Ureter (tissue), 1 donor: Measurements from ENCODE around the gene GRIA3. TPM values are rescaled to one million over a fixed set of nuclear protein-coding genes. Genes with fewer than 3 reads are reported as not detected.

Source experiments
- DNase-seq: peaks from one replicate; pipeline ENCODE4 v3.0.0-alpha.2; 2020; ENCODE audit warnings: low spot score
- total RNA-seq: library from RNA; stranded (reverse); gene quantifications from one replicate; pipeline ENCODE4 v1.2.4, GENCODE V29; 2023
- donor health status: DM: yes; HTN: yes; CAD: no.

The GRIA3 gene
- 3.5 TPM for total RNA-seq

DNA sequence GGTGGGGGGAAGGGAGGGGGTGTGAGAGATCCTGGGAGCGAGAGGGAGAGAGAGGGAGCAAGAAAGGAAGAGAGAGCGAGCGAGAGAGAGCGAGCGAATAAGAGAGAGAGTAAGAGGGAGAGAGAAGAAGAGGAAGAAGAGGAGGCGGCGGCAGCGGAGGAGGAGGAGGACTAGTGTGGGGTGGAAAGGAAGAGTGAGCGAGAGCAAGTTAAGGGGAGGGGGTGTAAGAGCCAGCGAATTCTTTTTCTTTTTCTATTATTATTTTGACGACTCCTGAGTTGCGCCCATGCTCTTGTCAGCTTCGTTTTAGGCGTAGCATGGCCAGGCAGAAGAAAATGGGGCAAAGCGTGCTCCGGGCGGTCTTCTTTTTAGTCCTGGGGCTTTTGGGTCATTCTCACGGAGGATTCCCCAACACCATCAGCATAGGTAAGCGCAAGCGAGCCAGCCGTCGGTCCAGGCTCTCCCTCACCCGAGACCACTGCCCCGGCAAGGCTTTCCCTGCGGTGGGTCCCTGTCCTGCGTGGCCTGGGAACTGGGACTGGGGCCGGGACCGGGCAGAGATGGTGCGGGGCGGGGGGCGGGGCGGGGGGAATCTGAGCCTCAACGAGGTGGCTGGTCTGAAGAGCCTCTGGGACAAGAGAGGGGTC, at the start of gene GRIA3:
GRIA3 (plus strand) TSS at position 60 of the 647 bp plus-strand sequence; CDS start at position 318, 258 bp downstream.
- DNase-seq: no peak

DNA sequence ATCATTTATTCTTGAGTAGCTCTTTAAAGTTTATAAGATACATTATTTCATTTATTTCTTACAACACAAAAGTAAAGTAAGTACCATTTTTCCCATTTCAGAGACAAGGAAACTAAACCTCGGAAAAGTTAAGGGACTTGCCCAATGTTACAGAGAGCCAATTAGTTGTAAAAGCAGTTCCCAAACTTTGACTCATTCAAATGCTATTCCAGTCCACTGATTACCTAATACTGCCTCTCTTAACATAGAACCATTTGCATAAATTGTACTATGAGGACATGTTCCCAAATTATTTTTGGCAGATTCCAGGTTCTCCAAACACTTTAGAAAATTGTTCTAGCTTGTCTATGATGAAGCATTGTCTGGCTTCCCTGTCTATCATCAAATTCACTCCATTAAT, 45.6 kb upstream of the GRIA3 start:
- DNase-seq: no peak

- no peak for DNase-seq
Measured at GRCh38 chrX:123140454-123140853, 43.6 kb upstream of the GRIA3 start.

DNA sequence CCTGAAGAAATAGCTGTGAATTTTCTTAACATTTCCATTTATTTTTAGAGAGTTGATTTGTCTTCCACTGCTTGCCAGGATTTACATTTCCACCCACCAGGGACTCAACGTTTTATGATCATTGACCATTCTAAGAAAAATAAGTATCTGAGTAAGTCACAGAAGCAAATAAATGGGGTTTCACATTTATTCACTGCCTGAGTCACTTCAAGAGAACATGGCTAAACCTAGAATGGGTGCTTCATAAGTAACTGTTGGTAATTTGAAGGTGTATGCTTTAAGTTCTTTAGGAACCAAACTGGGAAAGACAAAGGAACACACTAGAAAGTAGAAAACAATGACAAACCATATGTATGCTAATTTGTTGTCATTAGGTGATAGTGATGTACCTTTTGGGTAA, 43.2 kb upstream of the GRIA3 start:
- DNase-seq: no peak

DNA sequence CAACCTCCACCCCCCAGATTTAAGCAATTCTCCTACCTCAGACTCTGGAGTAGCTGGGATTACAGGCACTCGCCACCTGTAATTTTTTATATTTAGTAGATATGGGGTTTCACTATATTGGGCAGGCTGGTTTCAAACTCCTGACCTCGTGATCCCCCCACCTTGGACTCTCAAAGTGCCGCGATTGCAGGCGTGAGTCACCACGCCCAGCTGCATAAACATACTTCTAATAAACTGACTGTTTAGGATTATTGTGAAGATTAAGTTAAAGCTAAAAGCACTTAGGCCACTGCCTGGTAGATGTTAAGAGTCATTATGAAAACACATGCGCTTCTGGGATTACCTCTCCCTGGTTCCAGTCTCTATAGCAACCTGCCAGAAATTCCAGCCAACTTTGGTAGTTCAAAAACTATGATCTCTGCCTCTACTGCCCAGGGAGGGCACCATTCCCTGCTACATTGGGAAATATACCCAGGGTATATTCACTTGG, 30.2 kb upstream of the GRIA3 start:
- DNase-seq: no peak

DNA sequence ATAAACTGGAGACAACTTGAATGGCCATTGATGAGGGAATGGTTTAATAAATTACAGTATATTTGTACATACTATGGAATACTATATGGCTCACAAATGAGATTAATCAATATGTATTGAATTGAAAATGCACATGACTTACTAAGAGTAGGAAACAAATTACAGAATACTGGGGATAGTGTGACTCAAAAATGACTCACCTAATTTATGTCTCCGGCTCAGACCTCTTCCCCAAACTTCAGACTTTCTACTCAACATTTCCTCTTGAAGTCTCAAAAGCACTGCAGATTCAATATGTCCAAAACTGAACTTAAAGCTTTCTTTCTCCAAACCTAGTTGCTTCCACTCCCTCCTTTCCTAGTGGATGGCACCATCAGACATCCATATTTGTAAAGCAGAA, 28.8 kb upstream of the GRIA3 start:
- no peak for DNase-seq

DNA sequence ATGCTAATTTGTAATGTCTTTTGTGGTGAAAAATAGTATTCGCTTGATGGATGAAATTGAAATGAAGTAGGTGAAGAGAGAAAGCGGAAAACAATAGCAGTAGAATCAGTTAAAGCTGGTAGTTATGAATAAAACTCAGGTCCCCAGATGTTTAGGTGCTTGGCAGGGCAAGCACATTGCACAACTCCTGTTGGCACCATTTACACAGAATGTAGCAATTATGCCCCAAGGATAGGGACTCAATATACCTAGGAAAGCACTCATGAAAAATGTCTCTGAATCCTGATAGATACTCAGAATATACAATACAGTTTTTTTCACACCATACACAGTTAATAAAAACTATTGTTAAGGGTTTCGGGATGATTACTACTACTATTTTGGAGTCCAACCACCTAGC, 26.5 kb upstream of the GRIA3 start:
- DNase-seq: no peak

DNA sequence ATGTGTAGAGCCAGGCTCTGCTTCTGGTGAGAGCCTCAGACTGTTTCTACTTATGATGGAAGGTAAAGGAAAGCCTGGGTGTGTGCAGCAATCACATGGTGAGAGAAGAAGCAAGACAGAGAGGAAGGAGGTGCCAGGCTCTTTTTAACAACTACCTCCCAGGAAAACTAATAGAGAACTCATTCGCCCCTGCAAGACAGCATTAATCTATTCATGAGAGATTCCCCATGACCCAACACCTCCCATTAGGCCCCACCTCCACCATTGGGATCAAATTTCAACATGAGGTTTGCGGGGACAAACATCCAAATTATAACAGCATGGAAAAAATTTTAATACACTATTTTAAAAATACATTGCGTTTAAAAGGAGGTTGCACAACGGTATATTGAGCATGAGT, 24.7 kb upstream of the GRIA3 start:
- no peak for DNase-seq

GRCh38 chrX:123167621-123168020, 16.5 kb upstream of the GRIA3 start:
- no peak for DNase-seq

GRCh38 chrX:123169247-123169901, 14.7 kb upstream of the GRIA3 start:
- DNase-seq: no peak

DNA sequence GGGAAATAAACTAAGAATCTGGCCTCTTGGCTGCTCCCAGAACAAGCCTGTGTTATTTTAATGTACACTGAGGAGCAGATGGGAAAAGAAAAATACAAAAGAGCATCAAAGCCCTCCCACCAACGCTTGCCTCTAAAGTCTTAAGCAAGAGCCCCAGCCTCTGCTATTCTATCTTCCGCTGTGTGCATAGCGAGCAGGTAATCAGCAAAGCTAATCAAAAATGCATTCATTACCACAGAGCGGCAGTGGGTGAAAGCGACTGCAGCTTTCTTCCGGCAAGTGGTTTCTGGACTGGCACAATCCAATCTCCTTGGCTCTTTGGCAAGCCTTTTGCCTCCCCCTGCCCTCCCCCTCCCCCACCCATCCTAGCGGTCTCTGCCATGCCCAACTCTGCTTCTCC, 13.5 kb upstream of the GRIA3 start:
- no peak for DNase-seq

GRCh38 chrX:123171781-123172180, 12.3 kb upstream of the GRIA3 start:
- no peak for DNase-seq

- DNase-seq: no peak
Measured at GRCh38 chrX:123172869-123173268, 11.2 kb upstream of the GRIA3 start.

GRCh38 chrX:123173833-123174232, 10.2 kb upstream of the GRIA3 start:
- DNase-seq: no peak

- DNase-seq: no peak
Measured at GRCh38 chrX:123175366-123176122, 8.5 kb upstream of the GRIA3 start.

GRCh38 chrX:123181233-123181914, 2.7 kb upstream of the GRIA3 start:
- DNase-seq: no peak

DNA sequence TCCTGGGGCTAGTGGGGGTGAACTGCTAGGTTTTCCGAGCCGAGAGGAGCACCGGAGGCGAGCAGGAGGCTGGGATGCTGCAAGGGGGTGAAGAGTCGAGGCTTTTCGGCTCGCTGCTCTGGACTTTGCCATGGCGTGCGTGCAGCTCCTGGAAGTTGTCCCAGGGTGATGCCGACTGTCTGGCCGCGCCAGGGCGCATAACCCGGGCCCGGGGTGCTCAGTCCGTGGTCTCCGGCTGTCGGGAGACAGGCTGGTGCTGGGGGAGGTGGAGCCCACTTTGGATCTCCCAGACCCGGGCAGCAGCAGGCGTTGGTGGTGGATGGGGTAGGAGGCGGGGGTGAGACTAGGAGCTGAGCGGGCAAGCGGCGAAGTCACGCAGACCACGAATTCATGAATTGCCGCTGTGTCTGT, 793 bp downstream of the GRIA3 start:
- DNase-seq: no peak

DNA sequence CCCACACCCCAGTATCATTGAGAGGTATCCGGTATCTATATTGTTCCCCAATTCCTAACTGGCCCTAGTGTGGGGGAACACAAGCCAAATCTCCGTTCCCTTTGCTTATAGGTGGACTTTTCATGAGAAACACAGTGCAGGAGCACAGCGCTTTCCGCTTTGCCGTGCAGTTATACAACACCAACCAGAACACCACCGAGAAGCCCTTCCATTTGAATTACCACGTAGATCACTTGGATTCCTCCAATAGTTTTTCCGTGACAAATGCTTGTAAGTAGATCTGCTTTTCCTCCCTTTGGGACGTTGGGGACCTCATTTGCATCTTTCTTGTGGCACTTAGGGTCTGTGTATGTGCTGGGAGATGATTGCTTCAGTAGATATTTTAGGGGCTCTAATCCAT, 1.6 kb downstream of the GRIA3 start:
- DNase-seq: no peak

- DNase-seq: no peak
Measured at GRCh38 chrX:123186801-123187200, 2.7 kb downstream of the GRIA3 start.

DNA sequence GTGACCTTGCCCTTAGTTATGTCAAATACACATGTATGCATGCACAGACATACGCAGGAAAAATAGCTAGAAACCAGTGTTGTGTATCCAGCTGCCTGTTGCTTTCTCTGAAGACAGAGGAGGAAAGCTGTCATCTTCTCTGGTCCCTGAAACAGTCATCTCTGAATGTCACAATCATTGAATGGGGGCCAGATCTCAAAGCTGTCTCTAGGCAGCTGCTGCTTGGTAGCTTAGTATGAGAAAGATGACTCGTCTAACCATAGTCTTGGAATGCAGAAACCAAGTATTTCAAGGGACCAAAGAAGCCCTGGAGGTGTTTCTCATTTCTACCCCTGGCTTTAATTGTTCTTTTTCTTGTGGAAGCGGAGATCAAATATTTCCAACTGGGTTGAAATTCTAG, 4.0 kb downstream of the GRIA3 start:
- DNase-seq: no peak

- no peak for DNase-seq
Measured at GRCh38 chrX:123189338-123189737, 5.3 kb downstream of the GRIA3 start.

DNA sequence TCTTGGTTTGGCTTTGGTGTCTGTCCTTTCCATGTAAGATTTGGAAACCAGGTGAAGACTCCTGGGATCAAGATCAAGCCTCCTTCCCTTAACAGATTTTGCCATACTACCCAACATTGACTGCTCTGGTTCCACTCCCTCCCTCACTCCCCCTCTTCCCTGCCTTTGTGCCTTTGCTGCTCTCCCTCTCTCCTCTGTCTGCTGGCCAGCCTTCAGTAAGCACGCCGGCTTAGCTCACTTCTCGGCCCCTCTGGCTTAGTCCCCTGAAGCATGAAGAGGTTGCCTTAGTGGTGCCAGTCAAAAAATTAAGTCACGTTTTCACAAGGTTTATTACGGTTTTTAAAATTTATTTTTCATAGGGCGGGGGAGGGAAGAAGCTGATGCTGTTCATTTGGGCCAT, 6.0 kb downstream of the GRIA3 start:
- no peak for DNase-seq
